ENCODE results near the gene LYVE1. TPM values are rescaled to one million over a fixed set of nuclear protein-coding genes. Genes with fewer than 3 reads are reported as not detected.
A peak's percentile ranks its signal among the peaks of the same experiment; 100 is the strongest.

The LYVE1 gene, protein sequence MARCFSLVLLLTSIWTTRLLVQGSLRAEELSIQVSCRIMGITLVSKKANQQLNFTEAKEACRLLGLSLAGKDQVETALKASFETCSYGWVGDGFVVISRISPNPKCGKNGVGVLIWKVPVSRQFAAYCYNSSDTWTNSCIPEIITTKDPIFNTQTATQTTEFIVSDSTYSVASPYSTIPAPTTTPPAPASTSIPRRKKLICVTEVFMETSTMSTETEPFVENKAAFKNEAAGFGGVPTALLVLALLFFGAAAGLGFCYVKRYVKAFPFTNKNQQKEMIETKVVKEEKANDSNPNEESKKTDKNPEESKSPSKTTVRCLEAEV
- total RNA-seq = 100 to 1,000 TPM in 1 of 4 donors, 10 to 100 TPM in 3; 36.1 to 104 (median 71.9) TPM

DNA sequence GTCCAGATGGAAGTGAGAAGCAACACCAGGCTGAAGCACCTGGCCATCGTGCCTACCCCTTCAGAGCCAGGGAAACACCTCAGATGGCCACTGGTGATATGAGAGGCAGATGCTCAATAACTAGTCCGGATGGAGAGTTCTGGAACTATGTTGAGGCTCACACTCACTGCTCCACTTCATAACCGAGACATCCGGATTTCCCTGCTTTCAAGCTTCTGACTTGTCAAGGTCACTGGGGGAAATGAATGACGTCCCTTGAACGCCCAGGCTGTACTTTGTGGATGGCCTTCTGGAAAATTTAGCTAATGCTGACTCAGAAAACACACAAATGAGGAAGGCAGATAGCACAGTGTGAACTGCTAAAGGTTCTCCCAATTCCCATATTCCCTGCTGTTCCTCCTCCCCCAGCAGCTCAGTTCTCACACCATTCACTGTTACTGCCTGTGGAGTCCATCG, at the start of gene LYVE1:
LYVE1 (minus strand) TSS at position 180 of the 456 bp plus-strand sequence; CDS start at position 47, 133 bp downstream.
- H3K27me3 ChIP-seq = no peaks in the 10 kb centered on the region
- peak in 1 of 2 donors; percentile 49 for DNase-seq (ENCODE audit: low spot score in 2 of 2)
- H3K4me1 ChIP-seq = peaks cover 0 to 11% (median 0%) of the 10 kb centered on the region in 4 donors
- peak within 1 kb of the TSS in 2 of 4 donors; percentile 12 to 35 for H3K4me3 ChIP-seq
- no peaks in the 10 kb centered on the region for H3K36me3 ChIP-seq
- WGBS, 2 donors = 61 to 62% methylated on average over 7 of the region's 7 CpGs
- H3K9me3 ChIP-seq = no peaks in the 10 kb centered on the region
- H3K27ac ChIP-seq = peak within 1 kb of the TSS in 2 of 4 donors; percentile 65 to 70
- TF ChIP-seq, protein P1, sequence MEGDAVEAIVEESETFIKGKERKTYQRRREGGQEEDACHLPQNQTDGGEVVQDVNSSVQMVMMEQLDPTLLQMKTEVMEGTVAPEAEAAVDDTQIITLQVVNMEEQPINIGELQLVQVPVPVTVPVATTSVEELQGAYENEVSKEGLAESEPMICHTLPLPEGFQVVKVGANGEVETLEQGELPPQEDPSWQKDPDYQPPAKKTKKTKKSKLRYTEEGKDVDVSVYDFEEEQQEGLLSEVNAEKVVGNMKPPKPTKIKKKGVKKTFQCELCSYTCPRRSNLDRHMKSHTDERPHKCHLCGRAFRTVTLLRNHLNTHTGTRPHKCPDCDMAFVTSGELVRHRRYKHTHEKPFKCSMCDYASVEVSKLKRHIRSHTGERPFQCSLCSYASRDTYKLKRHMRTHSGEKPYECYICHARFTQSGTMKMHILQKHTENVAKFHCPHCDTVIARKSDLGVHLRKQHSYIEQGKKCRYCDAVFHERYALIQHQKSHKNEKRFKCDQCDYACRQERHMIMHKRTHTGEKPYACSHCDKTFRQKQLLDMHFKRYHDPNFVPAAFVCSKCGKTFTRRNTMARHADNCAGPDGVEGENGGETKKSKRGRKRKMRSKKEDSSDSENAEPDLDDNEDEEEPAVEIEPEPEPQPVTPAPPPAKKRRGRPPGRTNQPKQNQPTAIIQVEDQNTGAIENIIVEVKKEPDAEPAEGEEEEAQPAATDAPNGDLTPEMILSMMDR (IDR thresholded peaks at IDR 0.05) = no peak
- TF ChIP-seq EP300 (IDR thresholded peaks at IDR 0.05) = peak; percentile 57 to 87

DNA sequence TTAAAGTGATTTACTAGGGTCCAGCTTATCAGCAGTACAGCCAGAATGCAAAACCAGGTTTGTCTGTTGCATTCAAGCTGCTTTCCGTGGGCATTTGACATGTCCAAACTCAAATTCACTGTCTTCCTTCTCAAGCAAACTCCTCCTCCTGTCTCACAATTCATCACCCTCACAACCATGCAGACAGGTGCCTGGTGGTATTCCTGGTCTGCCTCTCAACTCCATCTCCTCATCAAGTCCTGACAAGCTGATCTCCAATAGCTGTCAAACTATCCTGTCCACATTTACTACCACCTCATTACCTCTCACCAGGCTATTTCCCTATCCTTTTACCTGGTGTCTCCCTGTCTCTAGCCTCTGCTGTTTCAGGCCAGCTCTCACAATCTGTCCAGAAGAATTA, 49.1 kb upstream of the LYVE1 start:
- Histone ChIP-seq H3K4me1 (peaks cover 0 to 12% (median 1%) of the 10 kb centered on the region in 4 donors), H3K36me3 (no peaks in the 10 kb centered on the region), H3K27ac (peak overlapping the region in 2 of 4 donors; percentile 22 to 69), H3K9me3 (peaks cover 0 to 8% (median 0%) of the 10 kb centered on the region in 4 donors), H3K4me3 (no peak overlapping the region), H3K27me3 (no peaks in the 10 kb centered on the region)
- TF ChIP-seq, protein P1 (IDR thresholded peaks at IDR 0.05) = no peak
- TF ChIP-seq EP300 (IDR thresholded peaks at IDR 0.05) = no peak
- TF ChIP-seq POLR2A (IDR thresholded peaks at IDR 0.05) = no peak
- no peak for DNase-seq (ENCODE audit: low spot score in 2 of 2)
- WGBS, 2 donors = 35 to 47% methylated on average over 1 of the region's 1 CpG

DNA sequence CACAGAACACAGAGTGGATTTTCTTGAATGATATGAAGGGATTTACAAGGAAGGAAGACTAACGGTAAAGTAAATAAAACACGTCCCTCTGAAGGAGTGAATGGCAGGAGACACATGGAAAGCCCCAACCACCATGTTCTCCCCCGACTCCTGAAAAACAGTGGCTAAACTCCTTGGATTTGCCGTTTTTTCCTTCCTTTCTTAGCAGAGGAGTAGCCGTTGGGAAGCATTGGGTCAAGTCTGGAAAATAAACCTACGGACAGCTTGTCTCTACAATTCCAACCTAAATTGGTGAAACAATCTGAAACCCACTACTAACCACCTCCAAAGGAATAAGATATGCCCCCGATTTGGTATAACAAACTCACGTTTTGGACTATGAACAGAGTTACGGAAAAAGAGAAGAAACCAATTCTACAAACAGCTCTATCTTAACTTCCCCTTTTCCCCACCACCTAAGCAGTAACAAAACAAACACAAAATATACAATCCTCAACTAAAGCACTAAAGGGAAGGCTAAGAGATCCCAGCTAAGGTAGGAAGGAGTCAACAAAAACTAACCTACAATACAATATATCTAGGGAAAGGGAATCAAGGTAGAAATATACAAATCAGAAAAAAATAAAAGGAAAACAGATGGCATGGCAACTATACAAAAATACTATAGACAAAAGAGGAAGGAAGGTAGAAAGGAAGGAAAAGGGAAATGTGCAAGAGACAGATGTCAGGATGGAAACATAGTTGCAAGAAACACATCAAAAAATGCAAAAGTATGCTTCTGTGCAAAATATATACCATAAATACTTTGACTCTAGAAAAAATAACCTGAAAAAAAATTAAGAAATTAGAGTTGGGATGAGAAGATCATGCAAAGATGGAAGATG, 43.8 kb upstream of the LYVE1 start:
- peaks cover 0 to 13% (median 5%) of the 10 kb centered on the region in 4 donors for H3K4me1 ChIP-seq
- H3K36me3 ChIP-seq = no peaks in the 10 kb centered on the region
- 86 to 89% methylated on average over 9 of the region's 9 CpGs for WGBS, 2 donors

DNA sequence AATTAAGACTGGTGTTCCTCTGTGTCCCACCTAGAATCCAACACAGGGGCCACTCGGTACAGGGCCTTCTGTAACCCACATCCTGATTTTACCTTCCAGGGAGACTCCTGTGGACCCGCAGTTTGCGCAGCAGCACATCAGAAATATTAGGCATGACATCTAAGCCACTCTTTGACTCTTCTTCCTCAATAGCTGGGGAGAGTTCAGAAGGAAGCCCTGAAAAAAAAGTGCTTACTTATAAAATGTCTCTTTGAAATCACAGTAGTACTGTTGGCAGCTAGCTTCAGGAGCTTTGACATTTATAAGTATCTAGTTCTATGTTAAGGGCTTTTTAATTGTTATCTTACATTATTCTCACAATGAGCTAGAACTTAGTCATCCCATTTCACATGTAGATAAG, 41.2 kb upstream of the LYVE1 start:
- Histone ChIP-seq H3K36me3 (no peaks in the 10 kb centered on the region), H3K9me3 (peaks cover 0 to 8% (median 0%) of the 10 kb centered on the region in 4 donors), H3K27ac (no peak overlapping the region), H3K27me3 (no peaks in the 10 kb centered on the region), H3K4me3 (no peak overlapping the region), H3K4me1 (peaks cover 0 to 27% (median 7%) of the 10 kb centered on the region in 4 donors)
- DNase-seq (ENCODE audit: low spot score in 2 of 2) = no peak
- TF ChIP-seq, protein P1 (IDR thresholded peaks at IDR 0.05) = no peak
- TF ChIP-seq EP300 (IDR thresholded peaks at IDR 0.05) = no peak
- TF ChIP-seq POLR2A (IDR thresholded peaks at IDR 0.05) = no peak
- 89 to 93% methylated on average over 3 of the region's 3 CpGs for WGBS, 2 donors

More for the DNA sequence above, 43.8 kb upstream of the LYVE1 start:
- H3K9me3 ChIP-seq = peaks cover 0 to 8% (median 0%) of the 10 kb centered on the region in 4 donors
- H3K27ac ChIP-seq = no peak overlapping the region
- no peak overlapping the region for H3K4me3 ChIP-seq
- TF ChIP-seq, protein P1 (IDR thresholded peaks at IDR 0.05) = no peak
- TF ChIP-seq POLR2A (IDR thresholded peaks at IDR 0.05) (no peak), EP300 (IDR thresholded peaks at IDR 0.05) (no peak)
- DNase-seq (ENCODE audit: low spot score in 2 of 2) = no peak
- H3K27me3 ChIP-seq = no peaks in the 10 kb centered on the region
